Naive thymus-derived CD4-positive, alpha-beta T cell (primary cell): ENCODE data around the gene BIRC2. TPM values are rescaled to one million over a fixed set of nuclear protein-coding genes. Genes with fewer than 3 reads are reported as not detected.

Experiments used
- ATAC-seq: fragments of 150-1000 bp; cut with Tn5 transposase; 2 replicates; pipeline ENCODE4 v1.10.0; 2021; ENCODE audit warnings: mild to moderate bottlenecking, moderate library complexity
- CTCF ChIA-PET: fragments of 350-600 bp; sonication (Branson Sonifier 250); formaldehyde crosslinking; loops from one replicate; lab custom pipeline; 2021; ENCODE audit warnings: antibody characterized with exemption; lab: Charles Lee
- POLR2A ChIA-PET: fragments of 350-600 bp; sonication (Branson Sonifier 250); formaldehyde crosslinking; loops from one replicate; lab custom pipeline; 2021; ENCODE audit warnings: antibody characterized with exemption, inconsistent platforms; lab: Charles Lee
- DNase-seq, 9 donors: peaks; one replicate each; pipeline versions ENCODE4 v3.0.0 to v3.0.0-alpha.2; 2020 to 2022; ENCODE audit warnings: mixed read lengths in 1 of 9
- H3K27ac ChIP-seq: one replicate; pipeline ENCODE4 v1.7.0; 2013; ENCODE audit warnings: mild to moderate bottlenecking, low read depth, low read length, moderate library complexity
- H3K27me3 ChIP-seq, 2 donors: one replicate each; pipeline ENCODE4 v1.7.0; 2013; ENCODE audit warnings: low read length in 2 of 2, mild to moderate bottlenecking in 2 of 2, moderate library complexity in 2 of 2; ENCODE audit not compliant: control insufficient read depth in 2 of 2, insufficient read depth in 2 of 2
- H3K36me3 ChIP-seq, 3 experiments: 1 replicate in 2 of 3; 2 replicates in 1 of 3; pipeline ENCODE4 v1.7.0; 2013; ENCODE audit warnings: low read length in 3 of 3, mild to moderate bottlenecking in 3 of 3, moderate library complexity in 1 of 3; ENCODE audit not compliant: insufficient read depth in 3 of 3, control insufficient read depth in 2 of 3
- H3K4me1 ChIP-seq, 2 donors: one replicate each; pipeline ENCODE4 v1.7.0; 2013; ENCODE audit warnings: low read length in 2 of 2, mild to moderate bottlenecking in 2 of 2, moderate library complexity in 1 of 2; ENCODE audit not compliant: control insufficient read depth in 2 of 2, insufficient read depth in 2 of 2
- H3K4me3 ChIP-seq: 2 replicates; pipeline ENCODE4 v1.7.0; 2013; ENCODE audit warnings: mild to moderate bottlenecking, low read length
- H3K9me3 ChIP-seq, 3 experiments: 1 replicate in 2 of 3; 2 replicates in 1 of 3; pipeline ENCODE4 v1.7.0; 2013; ENCODE audit warnings: low read length in 3 of 3; ENCODE audit not compliant: control insufficient read depth in 2 of 3
- H3K27ac Mint-ChIP-seq, 9 donors: one replicate each; pipeline ENCODE4 v1.8.0; 2020 to 2022; ENCODE audit warnings: mixed read lengths in 9 of 9, mild to moderate bottlenecking in 8 of 9, moderate library complexity in 5 of 9, inconsistent platforms in 2 of 9
- H3K27me3 Mint-ChIP-seq, 5 donors: one replicate each; pipeline ENCODE4 v1.8.0; 2021 to 2022; ENCODE audit warnings: mixed read lengths in 5 of 5, mild to moderate bottlenecking in 1 of 5
- H3K36me3 Mint-ChIP-seq, 5 donors: one replicate each; pipeline ENCODE4 v1.8.0; 2020 to 2022; ENCODE audit warnings: mixed read lengths in 5 of 5, mild to moderate bottlenecking in 3 of 5, inconsistent platforms in 1 of 5
- H3K4me1 Mint-ChIP-seq, 7 donors: one replicate each; pipeline ENCODE4 v1.8.0; 2020 to 2022; ENCODE audit warnings: mixed read lengths in 7 of 7, mild to moderate bottlenecking in 3 of 7, inconsistent platforms in 1 of 7
- H3K4me3 Mint-ChIP-seq, 10 donors: one replicate each; pipeline ENCODE4 v1.8.0; 2020 to 2022; ENCODE audit warnings: mild to moderate bottlenecking in 10 of 10, mixed read lengths in 10 of 10, moderate library complexity in 6 of 10, inconsistent platforms in 2 of 10
- H3K9me3 Mint-ChIP-seq, 11 donors: one replicate each; pipeline ENCODE4 v1.8.0; 2020 to 2022; ENCODE audit warnings: mixed read lengths in 11 of 11, mild to moderate bottlenecking in 4 of 11, inconsistent platforms in 1 of 11, moderate library complexity in 1 of 11
- intact Hi-C, 2 donors: fragments of 100-400 bp; cut with micrococcal nuclease; formaldehyde crosslinking; loops; one replicate each; pipeline ENCODE4 v1.15.1; 2023
- polyA plus RNA-seq, 2 donors: library from polyadenylated mRNA; unstranded; fragments of 300-500 nt; fragmentation: Illumina TruSeq; gene quantifications; one replicate each; pipeline ENCODE4 v1.2.3, GENCODE V29; 2021
- total RNA-seq, 6 experiments: library from RNA in 5 of 6; stranded (reverse) in 5 of 6; gene quantifications; 1 replicate in 5 of 6; 2 replicates in 1 of 6; pipeline ENCODE4 v1.2.3 and lab custom pipeline; 2021 to 2026

BIRC2 gene
- total and polyA plus RNA-seq, 7 experiments from 2014 or later: 35.2 to 103 (median 61.5) TPM

DNA sequence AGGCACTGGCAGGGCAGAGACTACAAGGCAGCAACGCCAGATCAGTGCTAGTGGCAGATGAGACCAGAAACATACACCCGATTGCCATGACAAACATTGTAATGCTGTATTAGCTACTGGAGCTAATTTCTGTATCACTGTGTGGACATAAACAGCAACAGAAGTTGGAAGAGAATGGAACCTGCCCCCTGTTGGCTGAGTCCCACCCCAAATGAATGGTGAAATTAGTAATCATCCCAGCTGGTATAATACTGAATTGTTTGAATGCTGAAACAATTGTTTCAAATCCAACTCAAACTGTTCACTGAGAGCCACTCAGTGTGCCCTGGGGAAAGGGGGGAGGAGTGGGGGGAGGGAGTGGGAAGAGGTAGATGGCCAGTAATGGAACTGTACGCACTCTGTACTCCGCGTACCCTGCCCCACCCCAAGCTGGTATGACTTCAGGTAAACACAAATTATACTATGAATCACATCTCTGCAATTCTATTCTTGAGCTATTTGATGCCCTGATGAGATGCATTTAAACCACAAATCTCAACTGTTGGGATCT, 40.9 kb upstream of the BIRC2 start:
- H3K9me3 Mint-ChIP-seq: peaks cover 5 to 31% (median 15%) of the 10 kb centered on the region in 11 donors
- H3K27ac Mint-ChIP-seq: peak overlapping the region; percentile 87 to 96 (median 93)
- peaks cover 6 to 38% (median 19%) of the 10 kb centered on the region in 5 donors for H3K36me3 Mint-ChIP-seq
- H3K27me3 Mint-ChIP-seq: no peaks in the 10 kb centered on the region
- ChIA-PET POLR2A (interaction anchor here (0.6 to 4.0 kb wide), 12 partner anchors 11 to 307 kb away, joined by 3 to 89 read pairs (median 4); partner anchors contain the start of gene BIRC3), CTCF (interaction anchor here (0.6 to 17.6 kb wide), 8 partner anchors 10 to 190 kb away, joined by 3 to 354 read pairs (median 4); partner anchors contain the start of gene BIRC3)
- Histone ChIP-seq H3K27me3 (no peaks in the 10 kb centered on the region), H3K27ac (peak overlapping the region; percentile 68), H3K36me3 (no peaks in the 10 kb centered on the region), H3K4me1 (peaks cover 49 to 75% of the 10 kb centered on the region in 2 donors), H3K9me3 (peaks cover 0 to 9% (median 4%) of the 10 kb centered on the region in 3 experiments), H3K4me3 (peak overlapping the region; percentile 14)
- DNase-seq (peak in 1 of 9 donors; percentile 30), ATAC-seq (peak; percentile 23)
- H3K4me1 Mint-ChIP-seq: peaks cover 41 to 80% (median 67%) of the 10 kb centered on the region in 7 donors
- intact Hi-C loops: loop anchor here (1.0 to 5.0 kb wide), 3 partner anchors 11 to 41 kb away; partner anchors contain the start of genes BIRC2 (in 1 of the 2) and BIRC3 (in 1 of the 2)
- peak overlapping the region; percentile 46 to 84 (median 64) for H3K4me3 Mint-ChIP-seq

GRCh38 chr11:102306817-102307726, 39.9 kb upstream of the BIRC2 start:
- DNase-seq: peak in 7 of 9 donors; percentile 65 to 81 (median 76)
- no peaks in the 10 kb centered on the region for H3K27me3 Mint-ChIP-seq
- H3K4me3 Mint-ChIP-seq: peak overlapping the region; percentile 46 to 84 (median 64)
- peaks cover 33 to 73% (median 65%) of the 10 kb centered on the region in 7 donors for H3K4me1 Mint-ChIP-seq
- H3K36me3 Mint-ChIP-seq: peaks cover 6 to 29% (median 12%) of the 10 kb centered on the region in 5 donors
- POLR2A ChIA-PET: interaction anchor here (0.6 to 4.0 kb wide), 9 partner anchors 10 to 35 kb away, joined by 3 to 89 read pairs (median 9); partner anchors contain the start of gene BIRC3
- CTCF ChIA-PET: interaction anchor here (0.6 to 17.6 kb wide), 6 partner anchors 9 to 189 kb away, joined by 3 to 354 read pairs (median 10); partner anchors contain the start of gene BIRC3
- intact Hi-C loops: loop anchor here (1.0 to 5.0 kb wide), 3 partner anchors 10 to 40 kb away; partner anchors contain the start of genes BIRC3 (in 2 of the 2) and BIRC2 (in 1 of the 2)
- H3K9me3 Mint-ChIP-seq: peaks cover 2 to 22% (median 10%) of the 10 kb centered on the region in 11 donors
- H3K27ac Mint-ChIP-seq: peak overlapping the region; percentile 87 to 96 (median 93)
- Histone ChIP-seq H3K36me3 (no peaks in the 10 kb centered on the region), H3K4me1 (peaks cover 42 to 70% of the 10 kb centered on the region in 2 donors), H3K4me3 (peak overlapping the region; percentile 14), H3K27ac (peak overlapping the region; percentile 68), H3K27me3 (no peaks in the 10 kb centered on the region), H3K9me3 (peaks cover 0 to 8% (median 0%) of the 10 kb centered on the region in 3 experiments)
- peak; percentile 80 for ATAC-seq

- Histone ChIP-seq H3K27ac (no peak overlapping the region), H3K4me1 (peaks cover 43 to 67% of the 10 kb centered on the region in 2 donors), H3K9me3 (peaks cover 0 to 1% (median 0%) of the 10 kb centered on the region in 3 experiments), H3K4me3 (no peak overlapping the region), H3K27me3 (no peaks in the 10 kb centered on the region), H3K36me3 (no peaks in the 10 kb centered on the region)
- POLR2A ChIA-PET: interaction anchor here (0.6 to 4.0 kb wide), 5 partner anchors 9 to 26 kb away, joined by 3 to 89 read pairs (median 4); partner anchors contain the start of gene BIRC3
- Mint-ChIP-seq H3K4me1 (peaks cover 32 to 75% (median 69%) of the 10 kb centered on the region in 7 donors), H3K4me3 (peak overlapping the region in 1 of 10 donors; percentile 66), H3K9me3 (peaks cover 2 to 21% (median 10%) of the 10 kb centered on the region in 11 donors), H3K27me3 (no peaks in the 10 kb centered on the region), H3K27ac (peak overlapping the region in 3 of 9 donors; percentile 91 to 93 (median 91)), H3K36me3 (peaks cover 6 to 28% (median 12%) of the 10 kb centered on the region in 5 donors)
- intact Hi-C loops: loop anchor here in 1 of 2 donors (1.0 to 5.0 kb wide), 2 partner anchors 10 to 40 kb away; partner anchors contain the start of genes BIRC2 and BIRC3
- ATAC-seq (no peak), DNase-seq (no peak)
- CTCF ChIA-PET: interaction anchor here (1.2 to 17.6 kb wide), 5 partner anchors 8 to 188 kb away, joined by 4 to 354 read pairs (median 16); partner anchors contain the start of gene BIRC3
Measured at GRCh38 chr11:102307727-102308038, 39.3 kb upstream of the BIRC2 start.

- intact Hi-C loops: loop anchor here in 1 of 2 donors (5.0 kb wide), 1 partner anchor 37 kb away; the partner anchor contains the start of gene BIRC2
- Mint-ChIP-seq H3K36me3 (peaks cover 0 to 15% (median 0%) of the 10 kb centered on the region in 5 donors), H3K4me3 (no peak overlapping the region), H3K27ac (peak overlapping the region in 3 of 9 donors; percentile 63 to 75 (median 71)), H3K9me3 (peaks cover 0 to 7% (median 0%) of the 10 kb centered on the region in 11 donors), H3K27me3 (no peaks in the 10 kb centered on the region), H3K4me1 (peaks cover 35 to 80% (median 71%) of the 10 kb centered on the region in 7 donors)
- Histone ChIP-seq H3K27ac (no peak overlapping the region), H3K36me3 (no peaks in the 10 kb centered on the region), H3K27me3 (no peaks in the 10 kb centered on the region), H3K4me3 (no peak overlapping the region), H3K9me3 (no peaks in the 10 kb centered on the region), H3K4me1 (peaks cover 46 to 70% of the 10 kb centered on the region in 2 donors)
- ATAC-seq: no peak
- no peak for DNase-seq
- ChIA-PET POLR2A (interaction anchor here (0.8 to 9.9 kb wide), 2 partner anchors 9 to 18 kb away, joined by 3 to 158 read pairs; no protein-coding TSS in a partner anchor), CTCF (interaction anchor here (0.6 to 17.6 kb wide), 2 partner anchors 10 to 16 kb away, joined by 3 to 354 read pairs; no protein-coding TSS in a partner anchor)
Measured at GRCh38 chr11:102309621-102310541, 37.1 kb upstream of the BIRC2 start.

DNA sequence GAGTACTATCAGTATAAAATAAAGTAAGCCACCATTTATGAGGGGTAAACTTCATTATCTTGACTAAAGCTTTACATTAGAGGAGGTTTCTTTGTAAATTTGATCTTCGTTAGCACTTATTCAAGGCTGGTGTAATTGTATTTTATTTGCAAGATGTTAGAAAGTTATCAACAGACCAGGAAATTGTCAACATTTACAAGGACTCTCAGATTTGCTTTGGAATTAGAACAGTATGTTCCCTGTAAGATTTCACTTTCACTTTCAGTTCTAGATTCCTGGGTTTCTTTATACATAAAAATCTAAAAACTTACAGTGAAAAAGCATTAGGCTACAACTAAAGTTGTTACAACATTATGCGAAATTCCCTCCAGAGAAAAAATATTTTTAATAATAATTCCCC, 34.3 kb upstream of the BIRC2 start:
- H3K4me3 Mint-ChIP-seq: peak overlapping the region; percentile 25 to 81 (median 72)
- ChIA-PET CTCF (interaction anchor here (1.0 to 17.6 kb wide), 2 partner anchors 19 to 30 kb away, joined by 4 to 354 read pairs; no protein-coding TSS in a partner anchor), POLR2A (interaction anchor here (0.7 to 9.9 kb wide), 5 partner anchors 8 to 141 kb away, joined by 3 to 158 read pairs (median 3); partner anchors contain the start of gene TMEM123)
- intact Hi-C loops: no loop called here
- ATAC-seq (no peak), DNase-seq (no peak)
- H3K27me3 ChIP-seq: no peaks in the 10 kb centered on the region
- H3K9me3 ChIP-seq: no peaks in the 10 kb centered on the region
- H3K36me3 ChIP-seq: no peaks in the 10 kb centered on the region
- H3K27me3 Mint-ChIP-seq: peaks cover 0 to 2% (median 0%) of the 10 kb centered on the region in 5 donors
- peaks cover 0 to 8% (median 0%) of the 10 kb centered on the region in 11 donors for H3K9me3 Mint-ChIP-seq
- H3K4me1 Mint-ChIP-seq: peaks cover 24 to 72% (median 62%) of the 10 kb centered on the region in 7 donors
- H3K36me3 Mint-ChIP-seq: peaks cover 0 to 14% (median 4%) of the 10 kb centered on the region in 5 donors
- no peak overlapping the region for H3K4me3 ChIP-seq
- H3K27ac Mint-ChIP-seq: peak overlapping the region; percentile 74 to 95 (median 89)
- H3K27ac ChIP-seq: peak overlapping the region; percentile 56
- peaks cover 36 to 55% of the 10 kb centered on the region in 2 donors for H3K4me1 ChIP-seq
